GDM1 (cell line): ENCODE data around the gene GLI3.

Source experiments
- DNase-seq: peaks from one replicate; lab custom pipeline; 2025; lab: John Stamatoyannopoulos, UW

GLI3 gene

GRCh38 chr7:42033480-42033879, 203.5 kb downstream of the GLI3 start:
- DNase-seq: no peak

GRCh38 chr7:42029405-42029804, 207.6 kb downstream of the GLI3 start:
- DNase-seq: no peak

GRCh38 chr7:42027521-42027920, 209.5 kb downstream of the GLI3 start:
- no peak for DNase-seq

GRCh38 chr7:42026622-42027197, 210.3 kb downstream of the GLI3 start:
- no peak for DNase-seq

GRCh38 chr7:42025635-42026375, 211.2 kb downstream of the GLI3 start:
- DNase-seq: no peak

GRCh38 chr7:42024537-42024936, 212.5 kb downstream of the GLI3 start:
- no peak for DNase-seq

GRCh38 chr7:42023262-42023661, 213.7 kb downstream of the GLI3 start:
- no peak for DNase-seq

GRCh38 chr7:42022791-42023190, 214.2 kb downstream of the GLI3 start:
- no peak for DNase-seq

GRCh38 chr7:42022056-42022455, 215.0 kb downstream of the GLI3 start:
- DNase-seq: no peak

- no peak for DNase-seq
These were observed 215.4 kb downstream of the GLI3 start for GRCh38 chr7:42021631-42022030.

GRCh38 chr7:42020061-42020460, 216.9 kb downstream of the GLI3 start:
- DNase-seq: no peak

- no peak for DNase-seq
These were observed 219.5 kb downstream of the GLI3 start for GRCh38 chr7:42017349-42017986.

- DNase-seq: no peak
These were observed 220.5 kb downstream of the GLI3 start for GRCh38 chr7:42016517-42016916.

- peak; percentile 7 for DNase-seq
These were observed 222.1 kb downstream of the GLI3 start for GRCh38 chr7:42014625-42015618.

- no peak for DNase-seq
These were observed 224.1 kb downstream of the GLI3 start for GRCh38 chr7:42012786-42013360.

- DNase-seq: no peak
These were observed 224.7 kb downstream of the GLI3 start for GRCh38 chr7:42012313-42012712.

- DNase-seq: no peak
These were observed 225.2 kb downstream of the GLI3 start for GRCh38 chr7:42011846-42012245.

- DNase-seq: no peak
These were observed 226.3 kb downstream of the GLI3 start for GRCh38 chr7:42010751-42011150.

- no peak for DNase-seq
These were observed 230.1 kb downstream of the GLI3 start for GRCh38 chr7:42006801-42007513.

- no peak for DNase-seq
These were observed 234.4 kb downstream of the GLI3 start for GRCh38 chr7:42002654-42003053.

GRCh38 chr7:41999736-42000283, 237.2 kb downstream of the GLI3 start:
- DNase-seq: no peak
